ENCODE measurements around the gene SLC25A19. TPM values are rescaled to one million over a fixed set of nuclear protein-coding genes. Genes with fewer than 3 reads are reported as not detected.

SLC25A19 gene
- polyA plus RNA-seq, 1 of the 3 experiments (the other 2 are of a cell fraction): 11.7 TPM

DNA sequence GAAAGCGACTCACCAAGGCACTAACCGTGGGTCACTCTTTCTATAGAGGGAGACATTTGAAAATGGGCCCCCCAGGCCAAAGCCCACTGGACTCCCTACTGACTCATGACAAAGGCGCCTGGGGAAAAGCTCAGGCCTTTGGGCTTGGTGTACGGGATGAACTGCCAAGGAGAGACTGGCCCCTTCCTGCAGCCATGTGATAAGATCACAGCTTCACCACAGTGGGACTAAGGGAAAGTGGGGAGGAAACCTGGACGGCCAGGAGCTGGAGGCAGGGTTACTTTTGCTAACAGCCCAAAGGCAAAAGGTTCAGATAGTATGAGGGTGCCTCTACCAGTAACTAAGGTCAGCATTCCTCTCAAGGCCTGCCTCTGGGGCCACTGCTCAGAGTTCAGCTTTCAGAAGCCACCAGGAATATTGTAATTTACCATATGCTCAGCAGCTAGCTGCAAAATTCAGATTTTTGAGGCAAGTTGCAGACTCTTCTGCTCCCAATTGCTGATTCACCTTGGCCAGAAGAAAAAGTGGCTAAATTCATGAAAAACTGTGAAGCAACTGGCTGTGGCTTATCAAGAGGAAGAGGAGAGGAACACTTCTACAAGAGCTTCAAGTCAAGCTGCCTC lies 37.1 kb upstream of the SLC25A19 start:
- ChIA-PET CTCF (interaction anchor here (0.5 to 7.5 kb wide), 11 partner anchors 9 to 190 kb away, joined by 3 to 58 read pairs (median 4); partner anchors contain the start of genes MIF4GD and TSEN54), POLR2A (interaction anchor here (0.8 to 0.9 kb wide), 2 partner anchors 67 to 68 kb away, joined by 3 read pairs; no protein-coding TSS in a partner anchor)
- H3K27ac ChIP-seq (ENCODE audit: low read depth in 2 of 2, low read length in 1 of 2): peak overlapping the region in 1 of 2 experiments; percentile 62; a peak in 2 of 4 replicates
- H3K27me3 ChIP-seq (ENCODE audit: insufficient read depth): no peaks in the 10 kb centered on the region
- H3K4me1 ChIP-seq (ENCODE audit: control insufficient read depth in 1 of 2, insufficient read depth in 2 of 2, low read depth in 1 of 2, low read length in 1 of 2): peaks cover 3 to 16% of the 10 kb centered on the region in 2 experiments; a peak in 3 of 4 replicates
- H3K79me2 ChIP-seq (ENCODE audit: insufficient read depth): peaks cover 47% of the 10 kb centered on the region
- WGBS (ENCODE audit: low lambda C conversion rate): 51% methylated on average over 5 of the region's 5 CpGs
- no peak for DNase-seq
- H3K4me3 ChIP-seq (ENCODE audit: low read depth in 2 of 2, low read length in 1 of 2): no peak overlapping the region
- H3K9me2 ChIP-seq: no peaks in the 10 kb centered on the region
- H3K9ac ChIP-seq: peak overlapping the region; percentile 19; the same call in 1 of the 2 replicates
- peaks cover 9% of the 10 kb centered on the region for H4K20me1 ChIP-seq (ENCODE audit: insufficient read depth)
- peak overlapping the region; percentile 40 for H3K4me2 ChIP-seq
- no peaks in the 10 kb centered on the region for H3K9me3 ChIP-seq
- peaks cover 7 to 35% of the 10 kb centered on the region in 2 experiments for H3K36me3 ChIP-seq (replicated peaks in 1 of 2; ENCODE audit: control insufficient read depth in 1 of 2, insufficient read depth in 2 of 2, low read length in 1 of 2)
- H2AFZ ChIP-seq (ENCODE audit: low read depth): no peak overlapping the region
- H3F3A ChIP-seq (replicated peaks; ENCODE audit: insufficient read depth): peaks cover 51% of the 10 kb centered on the region
- TF ChIP-seq, protein P1, sequence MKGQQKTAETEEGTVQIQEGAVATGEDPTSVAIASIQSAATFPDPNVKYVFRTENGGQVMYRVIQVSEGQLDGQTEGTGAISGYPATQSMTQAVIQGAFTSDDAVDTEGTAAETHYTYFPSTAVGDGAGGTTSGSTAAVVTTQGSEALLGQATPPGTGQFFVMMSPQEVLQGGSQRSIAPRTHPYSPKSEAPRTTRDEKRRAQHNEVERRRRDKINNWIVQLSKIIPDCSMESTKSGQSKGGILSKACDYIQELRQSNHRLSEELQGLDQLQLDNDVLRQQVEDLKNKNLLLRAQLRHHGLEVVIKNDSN (IDR thresholded peaks at IDR 0.05; ENCODE audit: borderline replicate concordance, low read depth): peak; percentile 45; the same call in 1 of the 2 replicates
- TF ChIP-seq, protein P2, sequence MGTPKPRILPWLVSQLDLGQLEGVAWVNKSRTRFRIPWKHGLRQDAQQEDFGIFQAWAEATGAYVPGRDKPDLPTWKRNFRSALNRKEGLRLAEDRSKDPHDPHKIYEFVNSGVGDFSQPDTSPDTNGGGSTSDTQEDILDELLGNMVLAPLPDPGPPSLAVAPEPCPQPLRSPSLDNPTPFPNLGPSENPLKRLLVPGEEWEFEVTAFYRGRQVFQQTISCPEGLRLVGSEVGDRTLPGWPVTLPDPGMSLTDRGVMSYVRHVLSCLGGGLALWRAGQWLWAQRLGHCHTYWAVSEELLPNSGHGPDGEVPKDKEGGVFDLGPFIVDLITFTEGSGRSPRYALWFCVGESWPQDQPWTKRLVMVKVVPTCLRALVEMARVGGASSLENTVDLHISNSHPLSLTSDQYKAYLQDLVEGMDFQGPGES (IDR thresholded peaks at IDR 0.05; ENCODE audit: low read depth, low read length): no peak
- TF ChIP-seq MEF2A (IDR thresholded peaks at IDR 0.05; ENCODE audit: borderline replicate concordance, low read depth) (no peak), GABPA (IDR thresholded peaks at IDR 0.05; ENCODE audit: low read depth) (no peak), TAF1 (IDR thresholded peaks at IDR 0.05; ENCODE audit: borderline replicate concordance, low read depth, low read length) (no peak), ELF1 (IDR thresholded peaks at IDR 0.05) (no peak), NRF1 (IDR thresholded peaks at IDR 0.05; ENCODE audit: low read depth, low read length) (no peak), CHD2 (IDR thresholded peaks at IDR 0.05; ENCODE audit: low read length, partially characterized antibody) (no peak), RFX5 (IDR thresholded peaks at IDR 0.05; ENCODE audit: low read length) (no peak), FOSL2 (IDR thresholded peaks at IDR 0.05; ENCODE audit: borderline replicate concordance, low read depth) (peak; percentile 77), POLR2AphosphoS5 (IDR thresholded peaks at IDR 0.05; ENCODE audit: low read depth, low read length) (no peak), FOXM1 (IDR thresholded peaks at IDR 0.05; ENCODE audit: low read depth) (no peak), GATA2 (CRISPR knock-in tag; IDR thresholded peaks at IDR 0.05) (no peak), RCOR1 (IDR thresholded peaks at IDR 0.05; ENCODE audit: low read length) (no peak), EP300 (IDR thresholded peaks at IDR 0.05; ENCODE audit: borderline replicate concordance in 1 of 2, low read depth in 1 of 2, low read length in 1 of 2) (peak in 1 of 2 experiments; percentile 54; a peak in 1 of 4 replicates), EZH2phosphoT487 (IDR thresholded peaks at IDR 0.05; ENCODE audit: borderline replicate concordance, low read depth) (no peak), JUND (IDR thresholded peaks at IDR 0.05) (peak; percentile 63), TEAD4 (IDR thresholded peaks at IDR 0.05; ENCODE audit: borderline replicate concordance, insufficient read depth) (0 out of 2 replicates have a peak, but pooled peaks have one; percentile 50), TCF12 (IDR thresholded peaks at IDR 0.05) (peak; percentile 59), NFIC (IDR thresholded peaks at IDR 0.05; ENCODE audit: borderline replicate concordance) (peak; percentile 53)
- TF ChIP-seq, protein P3, sequence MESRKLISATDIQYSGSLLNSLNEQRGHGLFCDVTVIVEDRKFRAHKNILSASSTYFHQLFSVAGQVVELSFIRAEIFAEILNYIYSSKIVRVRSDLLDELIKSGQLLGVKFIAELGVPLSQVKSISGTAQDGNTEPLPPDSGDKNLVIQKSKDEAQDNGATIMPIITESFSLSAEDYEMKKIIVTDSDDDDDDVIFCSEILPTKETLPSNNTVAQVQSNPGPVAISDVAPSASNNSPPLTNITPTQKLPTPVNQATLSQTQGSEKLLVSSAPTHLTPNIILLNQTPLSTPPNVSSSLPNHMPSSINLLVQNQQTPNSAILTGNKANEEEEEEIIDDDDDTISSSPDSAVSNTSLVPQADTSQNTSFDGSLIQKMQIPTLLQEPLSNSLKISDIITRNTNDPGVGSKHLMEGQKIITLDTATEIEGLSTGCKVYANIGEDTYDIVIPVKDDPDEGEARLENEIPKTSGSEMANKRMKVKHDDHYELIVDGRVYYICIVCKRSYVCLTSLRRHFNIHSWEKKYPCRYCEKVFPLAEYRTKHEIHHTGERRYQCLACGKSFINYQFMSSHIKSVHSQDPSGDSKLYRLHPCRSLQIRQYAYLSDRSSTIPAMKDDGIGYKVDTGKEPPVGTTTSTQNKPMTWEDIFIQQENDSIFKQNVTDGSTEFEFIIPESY (IDR thresholded peaks at IDR 0.05; ENCODE audit: borderline replicate concordance, low read depth): peak; percentile 16; the same call in 1 of the 2 replicates
- TF ChIP-seq, protein P4, sequence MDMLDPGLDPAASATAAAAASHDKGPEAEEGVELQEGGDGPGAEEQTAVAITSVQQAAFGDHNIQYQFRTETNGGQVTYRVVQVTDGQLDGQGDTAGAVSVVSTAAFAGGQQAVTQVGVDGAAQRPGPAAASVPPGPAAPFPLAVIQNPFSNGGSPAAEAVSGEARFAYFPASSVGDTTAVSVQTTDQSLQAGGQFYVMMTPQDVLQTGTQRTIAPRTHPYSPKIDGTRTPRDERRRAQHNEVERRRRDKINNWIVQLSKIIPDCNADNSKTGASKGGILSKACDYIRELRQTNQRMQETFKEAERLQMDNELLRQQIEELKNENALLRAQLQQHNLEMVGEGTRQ (IDR thresholded peaks at IDR 0.05; ENCODE audit: borderline replicate concordance, low read depth, low read length): no peak
- TF ChIP-seq, protein P5, sequence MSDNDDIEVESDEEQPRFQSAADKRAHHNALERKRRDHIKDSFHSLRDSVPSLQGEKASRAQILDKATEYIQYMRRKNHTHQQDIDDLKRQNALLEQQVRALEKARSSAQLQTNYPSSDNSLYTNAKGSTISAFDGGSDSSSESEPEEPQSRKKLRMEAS (IDR thresholded peaks at IDR 0.05; ENCODE audit: low read depth): peak; percentile 78; the same call in 1 of the 2 replicates
- TF ChIP-seq, protein P6, sequence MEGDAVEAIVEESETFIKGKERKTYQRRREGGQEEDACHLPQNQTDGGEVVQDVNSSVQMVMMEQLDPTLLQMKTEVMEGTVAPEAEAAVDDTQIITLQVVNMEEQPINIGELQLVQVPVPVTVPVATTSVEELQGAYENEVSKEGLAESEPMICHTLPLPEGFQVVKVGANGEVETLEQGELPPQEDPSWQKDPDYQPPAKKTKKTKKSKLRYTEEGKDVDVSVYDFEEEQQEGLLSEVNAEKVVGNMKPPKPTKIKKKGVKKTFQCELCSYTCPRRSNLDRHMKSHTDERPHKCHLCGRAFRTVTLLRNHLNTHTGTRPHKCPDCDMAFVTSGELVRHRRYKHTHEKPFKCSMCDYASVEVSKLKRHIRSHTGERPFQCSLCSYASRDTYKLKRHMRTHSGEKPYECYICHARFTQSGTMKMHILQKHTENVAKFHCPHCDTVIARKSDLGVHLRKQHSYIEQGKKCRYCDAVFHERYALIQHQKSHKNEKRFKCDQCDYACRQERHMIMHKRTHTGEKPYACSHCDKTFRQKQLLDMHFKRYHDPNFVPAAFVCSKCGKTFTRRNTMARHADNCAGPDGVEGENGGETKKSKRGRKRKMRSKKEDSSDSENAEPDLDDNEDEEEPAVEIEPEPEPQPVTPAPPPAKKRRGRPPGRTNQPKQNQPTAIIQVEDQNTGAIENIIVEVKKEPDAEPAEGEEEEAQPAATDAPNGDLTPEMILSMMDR (IDR thresholded peaks at IDR 0.05): no peak
- TF ChIP-seq, protein P7, sequence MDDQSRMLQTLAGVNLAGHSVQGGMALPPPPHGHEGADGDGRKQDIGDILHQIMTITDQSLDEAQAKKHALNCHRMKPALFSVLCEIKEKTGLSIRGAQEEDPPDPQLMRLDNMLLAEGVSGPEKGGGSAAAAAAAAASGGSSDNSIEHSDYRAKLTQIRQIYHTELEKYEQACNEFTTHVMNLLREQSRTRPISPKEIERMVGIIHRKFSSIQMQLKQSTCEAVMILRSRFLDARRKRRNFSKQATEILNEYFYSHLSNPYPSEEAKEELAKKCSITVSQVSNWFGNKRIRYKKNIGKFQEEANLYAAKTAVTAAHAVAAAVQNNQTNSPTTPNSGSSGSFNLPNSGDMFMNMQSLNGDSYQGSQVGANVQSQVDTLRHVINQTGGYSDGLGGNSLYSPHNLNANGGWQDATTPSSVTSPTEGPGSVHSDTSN (IDR thresholded peaks at IDR 0.05): peak; percentile 44; the same call in 1 of the 2 replicates

Data from SK-N-SH (cell line).